ENCODE data around the gene SPDYE3.
"Not testable (repeated sequence)": the region's sequence is repeated elsewhere in the genome, so short reads cannot be mapped to it uniquely, and the experiment has no call there.

GRCh38 chr7:100292162-100292561, 15.3 kb upstream of the SPDYE3 start:
- not testable (repeated sequence) for TF ChIP-seq POLR2A, POLR2AphosphoS5, POU2F2 (IDR thresholded peaks at IDR 0.05; ENCODE audit: low read depth, low read length)

Data from GM12891 (cell line).